Tongue (tissue), 2 donors: ENCODE results near the gene MTX1. TPM values are rescaled to one million over a fixed set of nuclear protein-coding genes. Genes with fewer than 3 reads are reported as not detected.

Experiments
- DNase-seq: peaks from one replicate; pipeline ENCODE4 v3.0.0-alpha.2; 2015
- total RNA-seq: library from RNA; depleted of rRNA; stranded (reverse); fragments of >200 nt; gene quantifications from one replicate; pipeline ENCODE4 v1.2.3, GENCODE V29; 2014

Gene MTX1
- total RNA-seq, 1 donor from 2014 or later = 26.2 TPM

- DNase-seq = peak; percentile 99
These were observed 53.6 kb downstream of the MTX1 start, which contains the start of gene SCAMP3 for GRCh38 chr1:155261852-155262673. Gene SCAMP3, minus strand, starts transcription at chr1:155262360. Its CDS starts 209 bp downstream, at chr1:155262151.

- no peak for DNase-seq
These were observed 54.6 kb downstream of the MTX1 start for GRCh38 chr1:155263067-155263466.

Other genes starting within 250 kb of the MTX1 start
- gene PYGO2, start 246.9 kb upstream of the MTX1 start, total RNA-seq = 18.1 TPM
- 67.9 TPM for gene SHC1, start 237.9 kb upstream of the MTX1 start, total RNA-seq
- gene CKS1B, start 234.0 kb upstream of the MTX1 start, total RNA-seq = 35.2 TPM
- 17.0 TPM for gene FLAD1, start 225.4 kb upstream of the MTX1 start, total RNA-seq
- gene LENEP, start 215.1 kb upstream of the MTX1 start, total RNA-seq = not detected
- gene ZBTB7B, start 205.9 kb upstream of the MTX1 start, total RNA-seq = 24.9 TPM
- gene DCST2, start 174.9 kb upstream of the MTX1 start, total RNA-seq = 0.41 TPM
- gene DCST1, start 174.9 kb upstream of the MTX1 start, total RNA-seq = not detected
- gene ADAM15, start 157.4 kb upstream of the MTX1 start, total RNA-seq = 62.6 TPM
- 5.0 TPM for gene EFNA4, start 145.0 kb upstream of the MTX1 start, total RNA-seq
- 0.92 TPM for gene EFNA3, start 129.9 kb upstream of the MTX1 start, total RNA-seq
- gene EFNA1, start 80.8 kb upstream of the MTX1 start, total RNA-seq = 25.4 TPM
- 11.5 TPM for gene SLC50A1, start 72.8 kb upstream of the MTX1 start, total RNA-seq
- 20.4 TPM for gene DPM3, start 68.2 kb upstream of the MTX1 start, total RNA-seq
- gene KRTCAP2, start 35.4 kb upstream of the MTX1 start, total RNA-seq = 29.6 TPM
- gene TRIM46, start 34.8 kb upstream of the MTX1 start, total RNA-seq = 0.72 TPM
- 61.0 TPM for gene THBS3, start 798 bp upstream of the MTX1 start, total RNA-seq
- gene ENTREP3, start 46.8 kb downstream of the MTX1 start, total RNA-seq = 6.9 TPM
- gene SCAMP3, start 53.7 kb downstream of the MTX1 start, total RNA-seq = 22.1 TPM
- 26.1 TPM for gene CLK2, start 64.8 kb downstream of the MTX1 start, total RNA-seq
- gene HCN3, start 68.8 kb downstream of the MTX1 start, total RNA-seq = 1.6 TPM
- 0.31 TPM for gene PKLR, start 92.7 kb downstream of the MTX1 start, total RNA-seq
- 95.3 TPM for gene FDPS, start 100.2 kb downstream of the MTX1 start, total RNA-seq
- 23.0 TPM for gene RUSC1, start 112.2 kb downstream of the MTX1 start, total RNA-seq